Panc1 (cell line): ENCODE measurements around the gene ZNF654.

Experiments used
- POLR2AphosphoS5 ChIP-seq: IDR thresholded peaks from 2 replicates; pipeline ENCODE4 v1.6.1; 2012; ENCODE audit warnings: mild to moderate bottlenecking, low read depth, low read length, moderate library complexity
- REST ChIP-seq, 2 experiments: IDR thresholded peaks; 2 replicates each; pipeline ENCODE4 v1.6.1; 2011 to 2012; ENCODE audit warnings: low read depth in 2 of 2, control low read depth in 1 of 2, low read length in 1 of 2, mild to moderate bottlenecking in 1 of 2, moderate library complexity in 1 of 2; ENCODE audit not compliant: insufficient read depth in 1 of 2
- SIN3A ChIP-seq: IDR thresholded peaks from 2 replicates; pipeline ENCODE4 v1.6.1; 2012; ENCODE audit warnings: low read depth, mild to moderate bottlenecking, low read length, moderate library complexity, borderline replicate concordance; ENCODE audit not compliant: insufficient read depth
- TCF7L2 ChIP-seq: IDR thresholded peaks from 2 replicates; pipeline ENCODE4 v1.6.1; 2011; ENCODE audit warnings: mild to moderate bottlenecking, low read depth, low read length, inconsistent platforms
- TF ChIP-seq, protein P1 (sequence below): fragments of 450-650 bp; IDR thresholded peaks from 2 replicates; pipeline ENCODE4 v1.5.1; 2017; ENCODE audit warnings: mild to moderate bottlenecking

GRCh38 chr3:88034491-88035275 is 24.4 kb upstream of the ZNF654 start:
- TF ChIP-seq REST (IDR thresholded peaks at IDR 0.05; ENCODE audit: insufficient read depth in 1 of 2, low read depth in 2 of 2, low read length in 1 of 2) (no peak), POLR2AphosphoS5 (no peak), SIN3A (no peak), TCF7L2 (no peak)
- TF ChIP-seq, protein P1, sequence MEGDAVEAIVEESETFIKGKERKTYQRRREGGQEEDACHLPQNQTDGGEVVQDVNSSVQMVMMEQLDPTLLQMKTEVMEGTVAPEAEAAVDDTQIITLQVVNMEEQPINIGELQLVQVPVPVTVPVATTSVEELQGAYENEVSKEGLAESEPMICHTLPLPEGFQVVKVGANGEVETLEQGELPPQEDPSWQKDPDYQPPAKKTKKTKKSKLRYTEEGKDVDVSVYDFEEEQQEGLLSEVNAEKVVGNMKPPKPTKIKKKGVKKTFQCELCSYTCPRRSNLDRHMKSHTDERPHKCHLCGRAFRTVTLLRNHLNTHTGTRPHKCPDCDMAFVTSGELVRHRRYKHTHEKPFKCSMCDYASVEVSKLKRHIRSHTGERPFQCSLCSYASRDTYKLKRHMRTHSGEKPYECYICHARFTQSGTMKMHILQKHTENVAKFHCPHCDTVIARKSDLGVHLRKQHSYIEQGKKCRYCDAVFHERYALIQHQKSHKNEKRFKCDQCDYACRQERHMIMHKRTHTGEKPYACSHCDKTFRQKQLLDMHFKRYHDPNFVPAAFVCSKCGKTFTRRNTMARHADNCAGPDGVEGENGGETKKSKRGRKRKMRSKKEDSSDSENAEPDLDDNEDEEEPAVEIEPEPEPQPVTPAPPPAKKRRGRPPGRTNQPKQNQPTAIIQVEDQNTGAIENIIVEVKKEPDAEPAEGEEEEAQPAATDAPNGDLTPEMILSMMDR: no peak
